WTC11 (cell line): ENCODE measurements around the gene NEB. TPM values are rescaled to one million over a fixed set of nuclear protein-coding genes. Genes with fewer than 3 reads are reported as not detected.

ENCODE experiments used
- ATAC-seq: fragments of 200-7000 bp; cut with Tn5 transposase; 2 replicates; pipeline ENCODE4 v1.10.0; 2021; ENCODE audit warnings: mild to moderate bottlenecking, moderate library complexity
- CTCF ChIA-PET: fragments of 300-600 bp; sonication (Branson Sonifier 250); formaldehyde crosslinking; loops from one replicate; lab custom pipeline; 2021; ENCODE audit warnings: antibody characterized with exemption; lab: Charles Lee
- POLR2A ChIA-PET: fragments of 350-600 bp; sonication (Branson Sonifier 250); formaldehyde crosslinking; loops from one replicate; lab custom pipeline; 2021; ENCODE audit warnings: antibody characterized with exemption; lab: Charles Lee
- DNase-seq: peaks from one replicate; pipeline ENCODE4 v3.0.0; 2021; ENCODE audit warnings: low spot score
- H3K27ac Mint-ChIP-seq: 2 replicates; pipeline ENCODE4 v1.8.0; 2021; ENCODE audit warnings: mixed read lengths
- H3K27me3 Mint-ChIP-seq: 2 replicates; pipeline ENCODE4 v1.8.0; 2021; ENCODE audit warnings: low read depth, mild to moderate bottlenecking, moderate library complexity, mixed read lengths
- H3K36me3 Mint-ChIP-seq: 2 replicates; pipeline ENCODE4 v1.8.0; 2021; ENCODE audit warnings: mixed read lengths
- H3K4me1 Mint-ChIP-seq: 2 replicates; pipeline ENCODE4 v1.8.0; 2022; ENCODE audit warnings: mixed read lengths
- H3K4me3 Mint-ChIP-seq: 2 replicates; pipeline ENCODE4 v1.8.0; 2021; ENCODE audit warnings: mild to moderate bottlenecking, moderate library complexity, mixed read lengths
- H3K9me3 Mint-ChIP-seq: 2 replicates; pipeline ENCODE4 v1.8.0; 2021; ENCODE audit warnings: mixed read lengths
- ATF2 ChIP-seq: sonication (generic); formaldehyde crosslinking; IDR thresholded peaks from 2 replicates; pipeline ENCODE4 v1.8.1; 2022; ENCODE audit warnings: low read depth, missing genetic modification reagents, borderline replicate concordance
- ATF6 ChIP-seq: sonication (generic); formaldehyde crosslinking; IDR thresholded peaks from 2 replicates; pipeline ENCODE4 v1.8.1; 2023; ENCODE audit warnings: mild to moderate bottlenecking, missing genetic modification reagents
- CBFB ChIP-seq: sonication (generic); formaldehyde crosslinking; IDR thresholded peaks from 2 replicates; pipeline ENCODE4 v1.8.1; 2022; ENCODE audit warnings: mild to moderate bottlenecking, low read depth, missing genetic modification reagents
- CDX4 ChIP-seq: fragments of 250-450 bp; sonication (Bioruptor Pico); IDR thresholded peaks from 2 replicates; pipeline ENCODE4 v1.9.0; 2021; ENCODE audit warnings: moderate library complexity, mild to moderate bottlenecking, inconsistent platforms, borderline replicate concordance
- CREM ChIP-seq: sonication (generic); formaldehyde crosslinking; IDR thresholded peaks from 2 replicates; pipeline ENCODE4 v1.8.1; 2022; ENCODE audit warnings: mild to moderate bottlenecking, missing genetic modification reagents, moderate library complexity
- FOXP4 ChIP-seq: sonication (generic); formaldehyde crosslinking; IDR thresholded peaks from 2 replicates; pipeline ENCODE4 v1.8.0; 2022; ENCODE audit warnings: mild to moderate bottlenecking, missing genetic modification reagents
- MAX ChIP-seq: sonication (generic); formaldehyde crosslinking; IDR thresholded peaks from 2 replicates; pipeline ENCODE4 v1.8.0; 2022; ENCODE audit warnings: mild to moderate bottlenecking, missing genetic modification reagents
- MXD4 ChIP-seq: fragments of 250-450 bp; sonication (Bioruptor Pico); IDR thresholded peaks from 2 replicates; pipeline ENCODE4 v1.8.0; 2021; ENCODE audit warnings: mild to moderate bottlenecking, moderate library complexity, borderline replicate concordance
- NFATC4 ChIP-seq: fragments of 250-450 bp; sonication (Bioruptor Pico); IDR thresholded peaks from 2 replicates; pipeline ENCODE4 v1.9.0; 2021; ENCODE audit warnings: mild to moderate bottlenecking
- NFE2L1 ChIP-seq: sonication (generic); formaldehyde crosslinking; IDR thresholded peaks from 2 replicates; pipeline ENCODE4 v1.8.1; 2023; ENCODE audit warnings: missing genetic modification reagents
- NR3C1 ChIP-seq: sonication (generic); formaldehyde crosslinking; conservative IDR thresholded peaks from 2 replicates; pipeline ENCODE4 v1.8.1; 2023; ENCODE audit warnings: low read depth, mild to moderate bottlenecking, missing genetic modification reagents
- PRDM15 ChIP-seq: sonication (generic); formaldehyde crosslinking; IDR thresholded peaks from 2 replicates; pipeline ENCODE4 v1.8.0; 2022; ENCODE audit warnings: missing genetic modification reagents
- RELA ChIP-seq: sonication (generic); formaldehyde crosslinking; IDR thresholded peaks from 2 replicates; pipeline ENCODE4 v1.8.1; 2022; ENCODE audit warnings: missing genetic modification reagents, mild to moderate bottlenecking, borderline replicate concordance
- ZNF232 ChIP-seq: sonication (generic); formaldehyde crosslinking; IDR thresholded peaks from 2 replicates; pipeline ENCODE4 v1.8.0; 2022; ENCODE audit warnings: mild to moderate bottlenecking, missing genetic modification reagents
- ZNF263 ChIP-seq: sonication (generic); formaldehyde crosslinking; IDR thresholded peaks from 2 replicates; pipeline ENCODE4 v1.8.1; 2022; ENCODE audit warnings: low read depth, mild to moderate bottlenecking, moderate library complexity, missing genetic modification reagents
- ZNF425 ChIP-seq: fragments of 250-450 bp; sonication (Bioruptor Pico); conservative IDR thresholded peaks from 2 replicates; pipeline ENCODE4 v1.9.0; 2021; ENCODE audit warnings: mild to moderate bottlenecking
- total RNA-seq: library from RNA; stranded (reverse); gene quantifications from 3 replicates; pipeline ENCODE4 v1.2.3, GENCODE V29; 2021

Gene NEB
- total RNA-seq, 1 experiment from 2014 or later, result 1.9 TPM

DNA sequence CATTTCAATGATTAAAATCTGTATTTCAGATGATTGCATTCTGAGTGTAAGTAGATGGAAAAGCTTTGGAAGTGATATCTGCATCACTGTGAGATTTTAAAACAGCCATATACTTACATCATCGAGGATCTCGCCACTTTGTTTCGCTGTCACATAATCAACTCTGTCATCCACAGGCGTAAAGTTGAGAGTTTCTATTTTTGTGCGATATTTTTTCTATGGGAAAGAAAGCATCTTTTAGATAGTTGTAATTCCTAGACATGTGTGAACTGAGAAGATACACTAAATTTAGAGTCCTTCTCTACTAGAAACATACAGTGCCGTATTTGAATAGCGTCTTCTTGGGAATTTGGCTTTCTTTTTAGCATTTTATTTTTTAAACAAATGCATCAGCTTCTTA, 165.8 kb downstream of the NEB start:
- ATAC-seq (no peak), DNase-seq (no peak)

More for the DNA sequence above, 165.8 kb downstream of the NEB start:
- Mint-ChIP-seq H3K9me3 (no peaks in the 10 kb centered on the region), H3K27me3 (no peaks in the 10 kb centered on the region), H3K27ac (no peak overlapping the region), H3K4me3 (no peak overlapping the region), H3K36me3 (no peaks in the 10 kb centered on the region), H3K4me1 (no peaks in the 10 kb centered on the region)
- POLR2A ChIA-PET, result no interaction called here
- CTCF ChIA-PET, result no interaction called here
- TF ChIP-seq CBFB (CRISPR knock-in tag) (no peak), ZNF425 (CRISPR knock-in tag) (no peak), MAX (CRISPR knock-in tag) (no peak), ATF2 (CRISPR knock-in tag) (no peak), RELA (no peak), ATF6 (CRISPR knock-in tag) (no peak), NR3C1 (CRISPR knock-in tag) (no peak), MXD4 (CRISPR knock-in tag) (no peak), CDX4 (no peak), ZNF232 (CRISPR knock-in tag) (no peak), NFATC4 (CRISPR knock-in tag) (no peak), FOXP4 (CRISPR knock-in tag) (no peak), ZNF263 (CRISPR knock-in tag) (no peak), NFE2L1 (no peak), PRDM15 (CRISPR knock-in tag) (no peak), CREM (no peak)
